Suprapubic skin (tissue), 4 donors: ENCODE results near the gene AGPAT1. TPM values are rescaled to one million over a fixed set of nuclear protein-coding genes. Genes with fewer than 3 reads are reported as not detected.

Source experiments
- DNase-seq, 2 donors: peaks; one replicate each; pipeline ENCODE4 v3.0.0-alpha.2; 2019; ENCODE audit warnings: low spot score in 2 of 2
- H3K27ac ChIP-seq: fragments of 200-600 bp; sonication (generic); one replicate; pipeline ENCODE4 v1.5.1; 2019
- H3K27me3 ChIP-seq: fragments of 200-600 bp; sonication (generic); one replicate; pipeline ENCODE4 v1.5.1; 2019
- H3K36me3 ChIP-seq: fragments of 200-600 bp; sonication (generic); one replicate; pipeline ENCODE4 v1.5.1; 2019
- H3K4me1 ChIP-seq: fragments of 200-600 bp; sonication (generic); one replicate; pipeline ENCODE4 v1.5.1; 2019
- H3K4me3 ChIP-seq: fragments of 200-600 bp; sonication (generic); one replicate; pipeline ENCODE4 v1.5.1; 2019; ENCODE audit warnings: mild to moderate bottlenecking
- H3K9me3 ChIP-seq: fragments of 200-600 bp; sonication (generic); one replicate; pipeline ENCODE4 v1.5.1; 2019
- EP300 ChIP-seq: sonication (generic); formaldehyde crosslinking; IDR thresholded peaks from one replicate; pipeline ENCODE4 v1.6.1; 2017; ENCODE audit warnings: antibody characterized with exemption
- POLR2A ChIP-seq, 2 donors: fragments of 450-650 bp; IDR thresholded peaks; one replicate each; pipeline ENCODE4 v1.6.1; 2017; ENCODE audit warnings: antibody characterized with exemption in 2 of 2, mild to moderate bottlenecking in 2 of 2, moderate library complexity in 2 of 2
- POLR2AphosphoS5 ChIP-seq, 3 donors: sonication (generic); formaldehyde crosslinking; IDR thresholded peaks; one replicate each; pipeline ENCODE4 v1.6.1; 2017; ENCODE audit warnings: antibody characterized with exemption in 3 of 3
- WGBS: methylation state at CpG from one replicate; pipeline ENCODE4 v1.1.5; 2018; 5-methylcytosine and 5-hydroxymethylcytosine counted together
- total RNA-seq, 4 donors: library from RNA; depleted of rRNA; stranded (reverse); fragments of >200 nt; gene quantifications; one replicate each; pipeline ENCODE4 v1.1.0, GENCODE V29; 2016
- TF ChIP-seq, protein P1 (sequence below), 2 donors: fragments of 200-600 bp in 1 of 2; fragments of 450-650 bp in 1 of 2; sonication (generic) in 1 of 2; IDR thresholded peaks; one replicate each; pipeline ENCODE4 v1.5.1; 2016 to 2019; ENCODE audit warnings: antibody characterized with exemption in 2 of 2, mild to moderate bottlenecking in 1 of 2, moderate library complexity in 1 of 2

The AGPAT1 gene
- total RNA-seq, 4 donors from 2014 or later = 30.4 to 68.9 (median 42.6) TPM

DNA sequence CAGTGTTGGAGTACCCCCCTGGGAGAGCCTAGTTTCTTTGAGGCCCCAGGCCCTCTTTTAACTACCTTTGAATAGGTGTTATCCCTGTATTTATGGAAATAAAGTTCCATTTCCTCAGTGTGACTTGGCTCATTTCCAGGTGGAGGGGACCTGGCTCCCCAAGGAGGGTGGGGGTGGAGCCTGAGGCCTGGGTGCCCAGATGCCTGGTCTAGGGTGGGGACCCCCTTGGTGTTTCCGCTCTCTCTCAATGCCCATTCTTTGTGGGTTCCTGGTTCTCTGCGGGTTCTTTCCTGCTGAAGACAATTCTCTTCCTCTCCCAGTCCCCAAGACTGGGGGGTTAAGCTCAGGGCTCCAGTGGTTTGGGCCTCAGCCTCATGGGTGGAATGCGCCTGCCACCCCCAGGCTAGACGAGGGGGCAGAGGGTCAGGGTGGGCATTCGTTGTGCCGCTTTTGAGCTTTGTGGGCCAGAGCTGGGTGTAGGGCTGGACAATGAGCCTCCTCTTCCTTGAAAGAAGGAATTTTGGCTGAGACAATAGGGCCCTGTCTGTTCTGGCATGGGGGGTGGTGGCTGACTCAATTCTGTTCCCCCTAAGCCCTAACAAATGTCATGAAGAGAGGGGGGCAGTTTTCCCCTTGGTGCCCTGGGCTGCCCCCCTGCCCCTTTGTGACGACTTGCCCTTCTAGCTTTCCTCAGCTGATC, 12.2 kb downstream of the AGPAT1 start:
- Histone ChIP-seq H3K27me3 (no peaks in the 10 kb centered on the region), H3K27ac (no peak overlapping the region), H3K36me3 (peaks cover 72% of the 10 kb centered on the region), H3K9me3 (no peaks in the 10 kb centered on the region), H3K4me1 (no peaks in the 10 kb centered on the region), H3K4me3 (no peak overlapping the region)
- 73% methylated on average over 7 of the region's 7 CpGs for WGBS
- no peak for DNase-seq
- TF ChIP-seq POLR2AphosphoS5 (IDR thresholded peaks at IDR 0.05) = no peak
- TF ChIP-seq, protein P1, sequence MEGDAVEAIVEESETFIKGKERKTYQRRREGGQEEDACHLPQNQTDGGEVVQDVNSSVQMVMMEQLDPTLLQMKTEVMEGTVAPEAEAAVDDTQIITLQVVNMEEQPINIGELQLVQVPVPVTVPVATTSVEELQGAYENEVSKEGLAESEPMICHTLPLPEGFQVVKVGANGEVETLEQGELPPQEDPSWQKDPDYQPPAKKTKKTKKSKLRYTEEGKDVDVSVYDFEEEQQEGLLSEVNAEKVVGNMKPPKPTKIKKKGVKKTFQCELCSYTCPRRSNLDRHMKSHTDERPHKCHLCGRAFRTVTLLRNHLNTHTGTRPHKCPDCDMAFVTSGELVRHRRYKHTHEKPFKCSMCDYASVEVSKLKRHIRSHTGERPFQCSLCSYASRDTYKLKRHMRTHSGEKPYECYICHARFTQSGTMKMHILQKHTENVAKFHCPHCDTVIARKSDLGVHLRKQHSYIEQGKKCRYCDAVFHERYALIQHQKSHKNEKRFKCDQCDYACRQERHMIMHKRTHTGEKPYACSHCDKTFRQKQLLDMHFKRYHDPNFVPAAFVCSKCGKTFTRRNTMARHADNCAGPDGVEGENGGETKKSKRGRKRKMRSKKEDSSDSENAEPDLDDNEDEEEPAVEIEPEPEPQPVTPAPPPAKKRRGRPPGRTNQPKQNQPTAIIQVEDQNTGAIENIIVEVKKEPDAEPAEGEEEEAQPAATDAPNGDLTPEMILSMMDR (IDR thresholded peaks at IDR 0.05) = no peak
- no peak for TF ChIP-seq EP300
- TF ChIP-seq POLR2A (IDR thresholded peaks at IDR 0.05) = no peak

- Histone ChIP-seq H3K27me3 (no peaks in the 10 kb centered on the region), H3K4me3 (no peak overlapping the region), H3K9me3 (no peaks in the 10 kb centered on the region), H3K36me3 (peaks cover 52% of the 10 kb centered on the region), H3K27ac (no peak overlapping the region), H3K4me1 (peaks cover 19% of the 10 kb centered on the region)
- TF ChIP-seq, protein P1 (IDR thresholded peaks at IDR 0.05) = no peak
- TF ChIP-seq POLR2AphosphoS5 (IDR thresholded peaks at IDR 0.05) = no peak
- no peak for TF ChIP-seq POLR2A (IDR thresholded peaks at IDR 0.05)
- TF ChIP-seq EP300 = no peak
- DNase-seq = no peak
Measured at GRCh38 chr6:32158052-32158451, 17.8 kb downstream of the AGPAT1 start.

- Histone ChIP-seq H3K36me3 (peaks cover 40% of the 10 kb centered on the region), H3K27me3 (no peaks in the 10 kb centered on the region), H3K4me1 (peaks cover 30% of the 10 kb centered on the region), H3K4me3 (no peak overlapping the region), H3K9me3 (no peaks in the 10 kb centered on the region), H3K27ac (no peak overlapping the region)
- DNase-seq = no peak
- no peak for TF ChIP-seq POLR2AphosphoS5 (IDR thresholded peaks at IDR 0.05)
- TF ChIP-seq POLR2A (IDR thresholded peaks at IDR 0.05) = no peak
- TF ChIP-seq, protein P1 (IDR thresholded peaks at IDR 0.05) = no peak
- no peak for TF ChIP-seq EP300
- WGBS = 93% methylated on average over 9 of the region's 9 CpGs
Measured at GRCh38 chr6:32156891-32157290, 19.0 kb downstream of the AGPAT1 start.

- Histone ChIP-seq H3K27ac (peak overlapping the region; percentile 88), H3K9me3 (no peaks in the 10 kb centered on the region), H3K4me3 (peak overlapping the region; percentile 76), H3K36me3 (peaks cover 30% of the 10 kb centered on the region), H3K4me1 (peaks cover 43% of the 10 kb centered on the region), H3K27me3 (no peaks in the 10 kb centered on the region)
- peak; percentile 79 to 83 for DNase-seq
- 4% methylated on average over 24 of the region's 34 CpGs for WGBS
- TF ChIP-seq, protein P1 (IDR thresholded peaks at IDR 0.05) = peak in 1 of 2 donors; percentile 42
- TF ChIP-seq EP300 (no peak), POLR2AphosphoS5 (IDR thresholded peaks at IDR 0.05) (no peak)
Measured at GRCh38 chr6:32154514-32155161, 21.2 kb downstream of the AGPAT1 start.
